ENCODE results near the gene SLC22A23.

The SLC22A23 gene

DNA sequence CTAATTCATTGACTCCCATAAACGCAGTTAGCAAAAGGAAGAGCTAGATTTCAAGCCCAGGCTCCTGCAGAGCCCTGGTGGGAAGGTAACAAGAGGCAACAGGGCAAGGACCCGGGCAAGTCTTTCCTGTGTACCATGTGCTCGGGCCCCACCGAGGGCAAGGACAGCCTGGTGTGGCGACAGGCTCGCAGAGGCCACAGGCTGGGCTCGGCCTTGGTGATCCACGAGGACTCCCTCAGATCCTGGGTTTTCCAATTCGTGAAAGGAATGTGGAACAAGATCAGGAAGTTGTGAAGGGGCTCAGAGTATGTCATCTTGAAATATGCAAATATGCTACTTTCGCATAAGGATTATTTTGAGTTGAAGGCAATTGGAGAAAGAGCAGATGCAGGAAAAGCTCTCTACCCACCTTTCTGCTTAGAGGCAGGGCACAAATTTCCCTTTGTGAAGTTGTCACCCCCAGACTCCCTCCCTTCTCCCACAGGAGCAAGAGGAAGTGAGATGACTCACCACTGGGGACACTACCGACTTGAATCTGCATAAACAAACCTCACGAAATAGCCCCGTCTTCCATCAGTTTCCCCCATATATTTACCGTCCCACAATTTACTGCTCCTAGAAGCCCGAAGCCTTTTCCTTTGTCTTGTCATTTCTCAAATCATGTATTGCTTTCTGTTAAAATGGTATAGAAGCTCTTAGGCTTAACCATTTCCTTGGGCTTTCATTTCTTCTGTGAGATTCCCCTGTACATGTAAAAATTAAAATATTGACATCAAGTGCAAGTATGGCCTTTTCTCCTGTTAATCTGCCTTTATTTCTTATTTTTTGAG lies 119.1 kb downstream of the SLC22A23 start:
- DNase-seq (ENCODE audit: extremely low read depth in 1 of 2, low read depth in 1 of 2), result no peak

DNA sequence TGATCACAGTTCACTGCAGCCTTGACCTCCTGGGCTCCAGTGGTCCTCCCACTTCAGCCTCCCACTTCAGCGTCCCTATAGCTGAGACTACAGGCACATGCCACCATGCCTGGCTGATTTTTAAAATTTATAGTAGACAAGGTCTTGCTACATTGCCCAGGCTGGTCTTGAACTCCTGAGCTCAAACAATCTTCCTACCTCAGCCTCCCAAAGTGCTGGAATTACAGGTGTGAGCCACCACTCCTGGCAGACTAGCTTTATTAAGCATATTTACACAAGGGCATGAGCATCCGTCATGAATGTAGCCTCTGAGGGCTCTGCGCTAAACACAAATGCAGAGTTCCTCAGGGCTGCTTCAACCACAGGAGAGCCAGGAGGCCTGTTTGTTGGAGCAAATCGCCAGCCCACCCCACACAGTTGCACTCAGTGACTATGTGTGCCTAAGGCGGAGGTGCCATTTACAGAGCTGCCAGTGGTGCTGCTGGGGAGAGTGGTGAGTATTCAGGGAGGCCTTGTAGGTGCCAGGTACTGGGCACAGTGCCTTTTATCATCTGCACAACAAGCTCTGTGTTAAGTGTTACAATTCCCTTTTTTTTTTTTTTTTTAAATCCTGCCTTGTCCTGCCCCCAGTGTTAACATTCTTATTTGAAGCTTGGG lies 119.9 kb downstream of the SLC22A23 start:
- no peak for DNase-seq (ENCODE audit: extremely low read depth in 1 of 2, low read depth in 1 of 2)

DNA sequence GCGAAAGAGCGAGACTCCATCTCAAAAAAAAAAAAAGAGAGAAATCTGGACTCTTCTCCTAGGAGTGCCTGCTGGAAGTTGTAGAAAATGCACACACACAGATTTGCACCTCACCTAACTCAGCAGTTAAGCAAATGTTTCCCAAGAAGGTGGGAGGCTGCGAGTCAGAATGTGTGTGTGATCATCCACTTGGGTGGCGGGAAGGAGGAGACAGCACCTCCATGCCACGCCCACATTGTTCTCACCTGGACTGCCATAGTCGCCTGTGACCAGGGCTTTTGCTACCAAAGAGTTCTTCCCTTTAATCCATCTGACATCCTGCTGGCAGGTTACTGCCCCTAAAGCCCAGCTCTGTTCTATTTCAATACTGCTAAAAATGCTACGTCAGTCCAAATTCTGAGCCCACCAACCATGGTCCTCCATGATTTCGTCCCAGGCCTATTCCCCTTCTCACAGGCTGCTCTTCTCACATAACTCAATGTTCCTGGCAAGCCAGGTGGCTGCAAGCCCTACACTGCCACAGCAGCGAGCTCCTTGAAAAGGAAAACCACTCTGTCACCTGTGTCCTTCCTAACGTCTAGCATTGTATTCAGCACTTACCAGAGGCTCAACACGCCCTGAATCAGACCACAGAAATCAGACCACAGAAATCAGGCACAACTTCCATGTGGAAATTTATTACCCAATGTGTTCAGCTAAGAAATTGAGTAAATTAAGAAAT lies 120.6 kb downstream of the SLC22A23 start:
- DNase-seq (ENCODE audit: extremely low read depth in 1 of 2, low read depth in 1 of 2), result no peak

- DNase-seq (ENCODE audit: extremely low read depth in 1 of 2, low read depth in 1 of 2), result no peak
These were observed 121.7 kb downstream of the SLC22A23 start for GRCh38 chr6:3335169-3335568.

DNA sequence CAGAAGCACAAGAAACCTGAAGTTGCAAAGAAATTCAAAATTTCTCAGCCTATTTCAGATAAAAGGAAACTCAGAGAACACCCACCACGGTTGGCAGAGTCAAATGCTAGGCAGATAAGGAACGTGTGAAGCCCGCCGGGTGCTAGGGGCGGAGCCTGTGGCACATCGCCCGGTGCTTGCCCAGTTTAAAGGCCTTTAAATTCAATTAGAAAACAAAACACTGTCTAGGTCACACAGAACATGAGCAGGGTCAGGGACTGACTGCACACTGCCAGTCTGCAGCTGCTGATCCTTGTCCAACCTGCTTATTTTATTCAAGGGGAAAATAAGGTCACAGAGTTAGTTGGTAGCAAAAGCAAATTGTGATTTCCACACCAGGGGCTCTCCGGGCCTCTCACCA lies 122.3 kb downstream of the SLC22A23 start:
- no peak for DNase-seq (ENCODE audit: extremely low read depth in 1 of 2, low read depth in 1 of 2)

DNA sequence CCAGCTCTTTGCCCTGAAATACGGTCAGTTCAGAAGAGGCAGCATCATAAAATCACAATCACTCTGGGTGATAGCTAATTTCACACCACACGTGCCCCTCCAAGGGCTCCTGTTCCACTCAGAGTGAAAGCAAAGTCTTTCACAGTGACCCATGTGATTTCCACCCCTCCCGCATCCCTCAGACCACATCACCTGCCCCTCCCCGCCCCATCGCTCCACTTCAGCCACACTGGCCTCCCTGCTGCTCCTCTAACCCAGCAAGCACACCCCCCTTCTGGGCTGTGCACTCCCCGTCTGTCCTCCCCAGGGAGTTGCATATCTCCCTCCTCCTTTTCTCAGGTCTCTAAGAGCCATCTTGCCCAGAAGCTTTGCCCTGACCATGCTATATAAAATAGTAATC lies 123.6 kb downstream of the SLC22A23 start:
- DNase-seq (ENCODE audit: extremely low read depth in 1 of 2, low read depth in 1 of 2), result no peak

GRCh38 chr6:3331971-3332370 lies 124.9 kb downstream of the SLC22A23 start:
- no peak for DNase-seq (ENCODE audit: extremely low read depth in 1 of 2, low read depth in 1 of 2)

GRCh38 chr6:3331494-3331893 lies 125.4 kb downstream of the SLC22A23 start:
- no peak for DNase-seq (ENCODE audit: extremely low read depth in 1 of 2, low read depth in 1 of 2)

DNA sequence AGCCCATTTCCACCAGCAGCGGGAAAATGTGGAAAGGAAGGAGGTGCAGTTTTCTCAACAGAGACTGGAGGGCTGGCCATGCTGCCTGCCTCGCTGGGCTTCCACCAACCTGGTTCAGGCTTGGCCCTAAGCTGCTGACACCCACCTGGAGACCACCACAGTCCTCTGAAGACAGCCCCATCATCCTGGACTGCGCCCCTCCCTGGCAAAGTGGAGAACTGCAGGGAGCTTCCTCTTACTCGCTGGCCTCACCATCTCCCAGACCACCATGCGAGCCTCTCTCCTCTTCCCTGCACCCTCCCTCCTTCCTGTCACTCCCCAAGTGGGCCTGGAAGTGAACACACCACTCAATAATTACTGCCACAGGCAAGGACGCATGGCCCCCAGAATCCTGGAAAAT lies 126.7 kb downstream of the SLC22A23 start:
- DNase-seq (ENCODE audit: extremely low read depth in 1 of 2, low read depth in 1 of 2), result no peak

GRCh38 chr6:3329393-3330051 lies 127.3 kb downstream of the SLC22A23 start:
- DNase-seq (ENCODE audit: extremely low read depth in 1 of 2, low read depth in 1 of 2), result no peak

- DNase-seq (ENCODE audit: extremely low read depth in 1 of 2, low read depth in 1 of 2), result no peak
These were observed 128.1 kb downstream of the SLC22A23 start for GRCh38 chr6:3328796-3329195.

DNA sequence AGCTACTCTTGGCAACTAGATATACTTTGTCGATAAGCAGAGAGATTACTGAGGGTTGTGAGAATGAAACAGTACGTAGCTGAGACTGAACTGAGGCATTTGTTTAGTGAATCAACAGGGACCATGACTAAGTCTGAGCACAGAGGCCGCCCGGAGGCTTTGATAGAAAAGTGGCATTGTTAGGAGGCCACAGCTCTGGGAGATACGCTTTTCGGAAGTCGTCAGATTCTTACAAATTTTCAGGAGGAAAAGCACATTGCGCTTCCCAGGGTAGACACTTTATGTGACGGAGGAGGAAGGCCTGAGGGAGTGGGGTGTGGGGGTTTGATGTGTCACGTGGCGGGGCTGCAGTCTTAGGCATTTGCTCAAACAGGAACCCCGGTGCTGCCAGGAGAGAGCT lies 128.7 kb downstream of the SLC22A23 start:
- no peak for DNase-seq (ENCODE audit: extremely low read depth in 1 of 2, low read depth in 1 of 2)

- no peak for DNase-seq (ENCODE audit: extremely low read depth in 1 of 2, low read depth in 1 of 2)
These were observed 129.4 kb downstream of the SLC22A23 start for GRCh38 chr6:3327403-3327802.

DNA sequence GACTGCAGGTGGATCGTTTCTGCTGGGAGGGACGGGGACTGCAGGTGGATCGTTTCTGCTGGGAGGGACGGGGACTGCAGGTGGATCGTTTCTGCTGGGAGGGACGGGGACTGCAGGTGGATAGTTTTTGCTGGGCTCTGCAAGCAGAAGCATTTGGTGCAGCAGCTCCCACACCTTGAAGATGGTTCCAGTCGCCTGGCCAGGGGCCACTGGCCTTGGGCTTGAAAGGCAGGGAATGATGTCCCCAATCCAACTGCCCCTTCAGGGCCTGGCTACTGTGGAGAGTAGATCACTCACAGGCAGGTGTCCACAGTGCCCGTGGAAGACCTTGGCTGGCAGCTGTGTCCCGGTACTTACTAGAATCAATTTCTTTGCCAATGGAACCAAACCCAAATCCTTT lies 129.9 kb downstream of the SLC22A23 start:
- DNase-seq (ENCODE audit: extremely low read depth in 1 of 2, low read depth in 1 of 2), result no peak

DNA sequence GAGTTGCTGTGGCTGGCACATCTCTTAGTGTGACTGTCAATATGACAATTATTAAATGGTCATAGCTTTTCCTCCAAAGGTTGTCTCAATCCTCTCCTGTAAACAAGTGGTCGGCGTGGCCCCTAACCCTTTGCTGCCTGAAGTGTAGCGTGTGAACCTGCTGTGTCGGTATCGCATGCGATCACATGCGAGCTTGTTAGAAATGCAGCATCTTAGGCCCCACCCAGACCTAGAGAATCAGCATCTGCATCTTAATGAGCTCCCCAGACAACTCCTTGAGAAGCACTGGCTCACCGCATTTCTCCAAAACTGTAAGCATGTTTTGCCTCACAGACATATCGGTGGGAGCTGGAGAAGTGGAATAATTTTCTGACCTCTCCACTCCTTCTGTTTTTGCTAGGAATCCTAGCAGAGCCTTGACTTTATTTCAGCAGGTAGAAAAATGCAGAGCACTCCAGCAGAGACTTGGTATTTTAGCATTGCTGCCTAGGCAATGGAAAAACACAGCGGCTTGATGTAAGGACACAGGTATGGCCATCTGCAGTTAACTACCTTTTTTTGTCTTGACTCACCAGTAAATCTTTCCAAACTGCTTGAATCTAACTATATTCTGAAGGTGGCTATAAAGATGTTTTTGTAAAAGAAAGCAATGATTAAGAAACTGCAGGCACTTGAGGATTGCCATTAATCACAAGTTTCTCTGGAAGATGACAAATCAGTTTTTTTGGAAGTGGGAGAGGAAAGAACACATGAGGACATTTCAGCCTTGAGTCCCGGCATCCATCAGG lies 130.5 kb downstream of the SLC22A23 start:
- DNase-seq (ENCODE audit: extremely low read depth in 1 of 2, low read depth in 1 of 2), result no peak

GRCh38 chr6:3325210-3325609 lies 131.6 kb downstream of the SLC22A23 start:
- DNase-seq (ENCODE audit: extremely low read depth in 1 of 2, low read depth in 1 of 2), result no peak

GRCh38 chr6:3324262-3324942 lies 132.4 kb downstream of the SLC22A23 start:
- peak; percentile 15 to 47 for DNase-seq (ENCODE audit: extremely low read depth in 1 of 2, low read depth in 1 of 2)

DNA sequence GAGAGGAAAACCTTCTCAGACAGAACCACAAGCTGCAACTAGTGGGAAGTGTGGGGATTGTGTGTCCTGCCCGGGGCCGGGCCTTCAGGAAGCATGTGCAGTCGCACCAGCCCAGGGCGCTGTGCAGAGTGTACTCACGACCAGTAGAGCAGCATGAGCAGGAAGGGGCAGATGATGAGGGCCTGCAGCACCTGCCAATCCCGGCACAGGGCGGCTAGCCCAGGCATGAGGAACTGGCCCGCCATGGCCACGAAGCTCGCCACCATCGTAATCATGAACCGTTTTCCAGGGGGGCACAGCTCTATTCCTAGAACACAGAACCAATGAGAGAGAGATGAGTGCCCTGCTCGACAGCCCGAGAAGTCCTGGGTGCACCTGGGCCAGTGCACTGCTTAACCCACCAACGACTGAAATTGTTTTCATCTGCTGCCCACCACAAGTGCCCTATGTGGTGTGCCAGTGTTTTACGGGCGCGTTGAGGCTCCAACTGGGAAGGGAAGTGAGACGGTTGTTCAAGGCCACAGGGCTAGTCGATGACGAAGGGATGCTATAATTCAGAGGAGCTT lies 133.1 kb downstream of the SLC22A23 start:
- no peak for DNase-seq (ENCODE audit: extremely low read depth in 1 of 2, low read depth in 1 of 2)

DNA sequence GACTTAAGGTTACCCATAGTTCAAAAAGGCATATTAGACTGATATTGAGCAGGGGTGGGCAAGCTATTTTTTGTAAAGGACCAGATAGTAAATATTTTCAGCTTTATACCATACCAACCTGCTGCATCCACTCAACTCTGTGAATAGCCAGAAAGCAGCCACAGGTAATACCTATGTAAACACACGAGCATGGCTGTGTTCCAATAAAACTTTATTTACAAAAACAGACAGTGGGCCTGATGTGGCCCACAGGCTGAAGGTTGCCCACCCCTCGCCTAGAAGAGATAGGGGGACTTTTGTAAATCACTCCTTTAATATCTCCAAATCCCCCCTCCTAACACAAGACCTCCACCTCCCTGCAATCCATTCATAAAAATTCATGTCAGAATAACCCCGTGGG lies 133.7 kb downstream of the SLC22A23 start:
- no peak for DNase-seq (ENCODE audit: extremely low read depth in 1 of 2, low read depth in 1 of 2)
